ENCODE results near the gene UST. TPM values are rescaled to one million over a fixed set of nuclear protein-coding genes. Genes with fewer than 3 reads are reported as not detected.

UST gene
- polyA plus RNA-seq, 1 experiment = 21.4 TPM

DNA sequence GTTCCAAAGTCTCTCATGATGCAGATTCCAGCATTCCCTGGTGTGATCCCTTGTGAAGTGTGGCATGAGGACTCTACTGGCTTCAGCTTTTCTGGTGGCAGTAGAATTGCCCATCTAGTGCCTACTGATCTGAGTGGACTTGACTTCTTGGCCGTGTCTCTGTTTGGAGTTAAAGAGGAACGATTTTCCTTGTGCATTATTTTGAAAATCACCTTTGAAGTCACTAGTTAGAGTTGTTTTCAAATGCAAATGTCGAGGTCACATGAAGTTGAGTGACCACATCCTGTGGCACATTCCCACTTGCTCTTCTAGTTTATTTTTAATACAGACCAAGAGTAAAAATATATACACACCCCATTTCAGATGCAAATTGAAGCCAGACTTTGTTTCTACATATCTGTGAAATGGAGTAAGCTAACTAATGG lies 300.0 kb downstream of the UST start:
- POLR2A ChIA-PET = interaction anchor here (1.3 to 1.7 kb wide), 2 partner anchors 14 to 15 kb away, joined by 4 to 6 read pairs; no protein-coding TSS in a partner anchor
- H3K4me3 ChIP-seq (ENCODE audit: low read depth, low read length) = no peak overlapping the region
- TF ChIP-seq CTCF (IDR thresholded peaks at IDR 0.05; ENCODE audit: low read depth, low read length) = no peak
- no peaks in the 10 kb centered on the region for H3K27me3 ChIP-seq (ENCODE audit: control insufficient read depth, insufficient read depth, low read length)
- H3K9me3 ChIP-seq (ENCODE audit: control insufficient read depth, insufficient read depth, low read length) = peaks cover 3% of the 10 kb centered on the region; the same call in 1 of the 2 replicates
- no peak overlapping the region for H3K27ac ChIP-seq (ENCODE audit: low read depth, low read length)
- CTCF ChIA-PET = interaction anchor here (1.3 to 1.7 kb wide), 2 partner anchors 20 to 385 kb away, joined by 4 read pairs; no protein-coding TSS in a partner anchor
- no peak for DNase-seq (ENCODE audit: low read depth, low spot score)

- Histone ChIP-seq H3K9me3 (ENCODE audit: control insufficient read depth, insufficient read depth, low read length) (no peaks in the 10 kb centered on the region), H3K27ac (ENCODE audit: low read depth, low read length) (no peak overlapping the region), H3K4me3 (ENCODE audit: low read depth, low read length) (no peak overlapping the region), H3K27me3 (ENCODE audit: control insufficient read depth, insufficient read depth, low read length) (no peaks in the 10 kb centered on the region)
- CTCF ChIA-PET = interaction anchor here (0.9 to 1.4 kb wide), 3 partner anchors 21 to 468 kb away, joined by 3 to 4 read pairs (median 3); no protein-coding TSS in a partner anchor
- no peak for TF ChIP-seq CTCF (IDR thresholded peaks at IDR 0.05; ENCODE audit: low read depth, low read length)
- POLR2A ChIA-PET = interaction anchor here (0.7 kb wide), 1 partner anchor 33 kb away, joined by 3 read pairs; no protein-coding TSS in a partner anchor
- DNase-seq (ENCODE audit: low read depth, low spot score) = no peak
Observed at GRCh38 chr6:149049230-149049629, 302.4 kb downstream of the UST start.

GRCh38 chr6:149050160-149050559 lies 303.3 kb downstream of the UST start:
- DNase-seq (ENCODE audit: low read depth, low spot score) = no peak
- no peak for TF ChIP-seq CTCF (IDR thresholded peaks at IDR 0.05; ENCODE audit: low read depth, low read length)
- Histone ChIP-seq H3K27me3 (ENCODE audit: control insufficient read depth, insufficient read depth, low read length) (no peaks in the 10 kb centered on the region), H3K27ac (ENCODE audit: low read depth, low read length) (no peak overlapping the region), H3K4me3 (ENCODE audit: low read depth, low read length) (no peak overlapping the region), H3K9me3 (ENCODE audit: control insufficient read depth, insufficient read depth, low read length) (no peaks in the 10 kb centered on the region)
- CTCF ChIA-PET = interaction anchor here (1.4 kb wide), 1 partner anchor 22 kb away, joined by 4 read pairs; no protein-coding TSS in a partner anchor
- POLR2A ChIA-PET = interaction anchor here (0.6 kb wide), 1 partner anchor 12 kb away, joined by 3 read pairs; no protein-coding TSS in a partner anchor

- Histone ChIP-seq H3K9me3 (ENCODE audit: control insufficient read depth, insufficient read depth, low read length) (no peaks in the 10 kb centered on the region), H3K27me3 (ENCODE audit: control insufficient read depth, insufficient read depth, low read length) (no peaks in the 10 kb centered on the region), H3K27ac (ENCODE audit: low read depth, low read length) (no peak overlapping the region), H3K4me3 (ENCODE audit: low read depth, low read length) (no peak overlapping the region)
- no peak for TF ChIP-seq CTCF (IDR thresholded peaks at IDR 0.05; ENCODE audit: low read depth, low read length)
- CTCF ChIA-PET = interaction anchor here (0.8 kb wide), 2 partner anchors 24 to 464 kb away, joined by 3 read pairs; no protein-coding TSS in a partner anchor
- POLR2A ChIA-PET = no interaction called here
- DNase-seq (ENCODE audit: low read depth, low spot score) = no peak
Observed at GRCh38 chr6:149052350-149053106, 305.7 kb downstream of the UST start.

Measured in AG04450 (cell line).